ENCODE measurements around the gene PPP1R1C.

DNA sequence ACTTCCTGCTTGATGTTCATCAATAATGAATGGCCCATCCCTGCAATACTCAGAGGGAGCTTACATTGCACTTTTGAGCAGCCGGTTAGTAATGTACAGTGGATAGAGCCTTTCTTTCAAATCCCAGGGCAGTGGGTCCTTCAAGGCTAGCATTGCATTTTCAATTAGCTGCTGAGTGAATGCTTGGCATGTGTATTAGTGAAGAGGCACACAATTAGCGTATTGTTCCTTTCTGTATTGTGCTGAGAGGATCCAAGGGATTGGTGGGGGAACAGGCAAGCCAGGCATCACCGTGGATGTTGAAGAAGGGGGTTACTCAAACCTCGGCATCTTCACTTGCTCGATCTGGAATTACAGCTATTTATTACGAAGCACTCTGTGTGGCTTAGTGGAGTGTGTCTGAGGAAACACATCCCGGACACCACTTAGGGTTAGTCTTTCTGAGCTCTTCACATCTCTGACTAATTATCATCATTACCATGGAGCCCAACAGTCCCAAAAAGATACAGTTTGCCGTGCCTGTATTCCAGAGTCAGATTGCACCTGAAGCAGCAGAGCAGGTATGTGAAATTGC lies at the start of gene PPP1R1C:
- TF ChIP-seq, protein P1, sequence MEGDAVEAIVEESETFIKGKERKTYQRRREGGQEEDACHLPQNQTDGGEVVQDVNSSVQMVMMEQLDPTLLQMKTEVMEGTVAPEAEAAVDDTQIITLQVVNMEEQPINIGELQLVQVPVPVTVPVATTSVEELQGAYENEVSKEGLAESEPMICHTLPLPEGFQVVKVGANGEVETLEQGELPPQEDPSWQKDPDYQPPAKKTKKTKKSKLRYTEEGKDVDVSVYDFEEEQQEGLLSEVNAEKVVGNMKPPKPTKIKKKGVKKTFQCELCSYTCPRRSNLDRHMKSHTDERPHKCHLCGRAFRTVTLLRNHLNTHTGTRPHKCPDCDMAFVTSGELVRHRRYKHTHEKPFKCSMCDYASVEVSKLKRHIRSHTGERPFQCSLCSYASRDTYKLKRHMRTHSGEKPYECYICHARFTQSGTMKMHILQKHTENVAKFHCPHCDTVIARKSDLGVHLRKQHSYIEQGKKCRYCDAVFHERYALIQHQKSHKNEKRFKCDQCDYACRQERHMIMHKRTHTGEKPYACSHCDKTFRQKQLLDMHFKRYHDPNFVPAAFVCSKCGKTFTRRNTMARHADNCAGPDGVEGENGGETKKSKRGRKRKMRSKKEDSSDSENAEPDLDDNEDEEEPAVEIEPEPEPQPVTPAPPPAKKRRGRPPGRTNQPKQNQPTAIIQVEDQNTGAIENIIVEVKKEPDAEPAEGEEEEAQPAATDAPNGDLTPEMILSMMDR (IDR thresholded peaks at IDR 0.05) = no peak
- no peak for TF ChIP-seq POLR2A (IDR thresholded peaks at IDR 0.05)

All from testis (tissue), 2 donors.